NCI-H1105 (cell line): ENCODE data around the gene GRID2.
"Not testable (repeated sequence)": the region's sequence is repeated elsewhere in the genome, so short reads cannot be mapped to it uniquely, and the experiment has no call there.

Experiments used
- DNase-seq: peaks from one replicate; lab custom pipeline; 2025; lab: John Stamatoyannopoulos, UW

GRID2 gene

GRCh38 chr4:93317561-93317960, 1013.8 kb downstream of the GRID2 start:
- no peak for DNase-seq

GRCh38 chr4:93319041-93319440, 1015.3 kb downstream of the GRID2 start:
- DNase-seq, result no peak

- no peak for DNase-seq
Observed at GRCh38 chr4:93320356-93320755, 1016.6 kb downstream of the GRID2 start.

DNA sequence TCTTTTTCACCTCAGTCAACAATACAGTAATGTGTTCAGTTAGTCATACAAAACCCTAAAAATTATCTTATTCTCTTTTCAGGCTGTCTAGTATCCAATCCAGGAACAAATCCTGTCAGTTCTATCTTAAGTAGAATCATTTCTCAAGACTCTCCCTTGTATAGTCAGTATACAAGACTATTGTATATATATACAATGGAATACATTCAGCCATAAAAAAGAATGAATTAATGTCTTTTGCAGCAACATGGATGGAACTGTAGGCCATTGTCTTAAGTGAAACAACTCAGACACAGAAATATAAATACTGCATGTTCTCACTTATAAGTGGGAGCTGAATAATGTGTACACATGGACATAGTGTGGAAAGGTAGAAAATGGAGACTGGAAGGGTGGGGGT, 1023.6 kb downstream of the GRID2 start:
- no peak for DNase-seq

GRCh38 chr4:93334003-93334402, 1030.2 kb downstream of the GRID2 start:
- no peak for DNase-seq

DNA sequence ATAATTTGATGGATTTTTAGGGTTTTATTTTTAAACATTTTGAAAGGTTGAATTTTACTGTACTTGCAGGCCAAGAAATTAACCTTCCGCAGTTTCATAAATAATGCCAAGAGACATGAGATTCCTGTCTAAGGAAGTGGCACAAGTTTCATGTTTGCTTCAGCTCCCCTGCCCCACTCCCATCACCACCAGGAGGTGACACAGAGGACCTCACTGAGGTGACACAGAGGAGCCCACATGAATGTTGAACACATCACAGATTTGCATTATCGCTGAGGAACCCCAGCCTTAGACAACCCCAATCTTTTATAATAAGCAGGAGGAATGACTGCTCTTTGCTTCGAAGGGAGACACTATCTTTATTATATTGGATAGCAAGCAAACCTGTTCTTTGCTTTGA, 1033.4 kb downstream of the GRID2 start:
- DNase-seq, result no peak

GRCh38 chr4:93342738-93343137, 1039.0 kb downstream of the GRID2 start:
- no peak for DNase-seq

GRCh38 chr4:93346840-93347239, 1043.1 kb downstream of the GRID2 start:
- DNase-seq, result no peak

GRCh38 chr4:93348896-93349295, 1045.1 kb downstream of the GRID2 start:
- no peak for DNase-seq

DNA sequence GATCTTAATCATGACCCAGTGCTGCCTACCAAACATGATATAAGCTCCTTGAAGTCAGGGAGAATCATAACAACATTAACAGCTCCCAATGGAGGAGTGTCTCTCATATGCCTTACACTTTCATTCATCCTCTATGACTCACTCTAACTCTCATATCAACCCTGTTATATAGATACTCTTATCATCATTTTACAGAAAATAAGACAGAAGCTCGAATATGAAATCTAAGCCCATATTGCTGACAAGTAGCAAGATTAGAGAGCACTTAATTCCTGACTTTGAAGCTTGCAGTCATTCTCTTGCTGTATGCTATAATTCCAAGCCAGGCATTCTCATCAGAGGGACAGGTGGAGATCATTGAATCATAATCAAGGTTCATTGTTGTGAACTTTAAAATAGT, 1048.1 kb downstream of the GRID2 start:
- DNase-seq, result no peak

DNA sequence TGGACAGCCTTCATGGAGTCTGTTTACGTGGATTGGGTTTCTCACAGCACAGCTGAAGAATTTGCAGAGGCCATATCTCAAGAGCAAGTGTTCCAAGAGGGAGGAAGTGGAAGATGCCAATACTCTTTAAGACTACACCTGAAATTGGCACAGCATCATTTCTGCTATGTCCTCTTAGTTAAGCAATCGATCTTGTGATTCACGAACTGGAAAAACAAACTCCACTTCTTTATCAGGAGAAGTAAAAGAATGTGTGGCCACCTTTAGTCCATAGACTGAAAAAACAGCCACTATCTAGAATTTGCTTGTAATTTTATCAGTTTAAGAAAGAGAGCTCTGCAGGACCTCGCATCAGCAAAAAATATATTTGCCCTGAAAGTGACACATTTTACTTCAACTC, 1051.6 kb downstream of the GRID2 start:
- DNase-seq, result no peak

DNA sequence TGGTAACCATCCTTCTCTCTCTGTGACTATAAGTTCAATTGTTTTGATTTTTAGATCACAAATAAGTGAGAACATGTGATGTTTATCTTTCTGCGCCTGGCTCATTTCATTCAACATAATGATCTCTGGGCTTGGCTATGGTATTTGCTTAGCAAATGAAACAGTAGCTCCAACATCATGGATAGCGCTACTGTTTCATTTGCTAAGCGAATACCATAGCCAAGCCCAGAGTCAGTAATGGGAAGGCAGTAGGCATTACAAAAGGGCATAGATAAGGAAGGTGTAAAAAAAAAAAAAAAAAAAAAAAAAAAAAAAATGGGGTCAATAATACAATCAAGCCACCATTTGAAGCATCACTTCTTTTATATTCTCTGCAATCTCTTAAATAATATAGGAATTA, 1055.8 kb downstream of the GRID2 start:
- DNase-seq, result no peak

DNA sequence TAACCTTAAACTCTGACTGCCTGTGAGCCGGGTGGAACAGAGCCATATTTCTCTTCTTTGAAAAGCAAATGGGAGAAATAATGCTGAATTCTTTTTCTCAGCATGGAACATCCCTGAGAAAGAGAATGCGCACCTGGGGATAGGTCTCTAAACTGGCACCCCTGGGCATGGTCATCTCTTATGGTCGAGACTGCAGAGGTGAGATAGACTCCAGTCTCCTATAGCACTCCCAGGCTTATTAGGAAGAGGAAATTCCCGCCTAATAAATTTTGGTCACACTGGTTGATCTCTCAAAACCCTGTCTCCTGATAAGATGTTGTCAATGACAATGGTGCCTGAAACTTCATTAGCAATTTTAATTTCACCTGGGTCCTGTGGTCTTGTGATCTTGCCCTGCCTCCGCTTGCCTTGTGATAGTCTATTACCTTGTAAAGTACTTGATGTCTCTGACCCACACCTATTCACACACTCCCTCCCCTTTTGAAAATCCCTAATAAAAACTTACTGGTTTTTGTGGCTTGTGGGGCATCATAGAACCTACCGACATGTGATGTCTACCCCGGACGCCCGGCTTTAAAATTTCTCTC, 1062.5 kb downstream of the GRID2 start:
- DNase-seq, result not testable (repeated sequence)

- DNase-seq, result no peak
Observed at GRCh38 chr4:93368968-93369367, 1065.2 kb downstream of the GRID2 start.

GRCh38 chr4:93370256-93370655, 1066.5 kb downstream of the GRID2 start:
- DNase-seq, result no peak

- DNase-seq, result no peak
Observed at GRCh38 chr4:93373893-93374860, 1070.4 kb downstream of the GRID2 start.

GRCh38 chr4:93384241-93384640, 1080.5 kb downstream of the GRID2 start:
- DNase-seq, result no peak

GRCh38 chr4:93384887-93385286, 1081.1 kb downstream of the GRID2 start:
- no peak for DNase-seq

DNA sequence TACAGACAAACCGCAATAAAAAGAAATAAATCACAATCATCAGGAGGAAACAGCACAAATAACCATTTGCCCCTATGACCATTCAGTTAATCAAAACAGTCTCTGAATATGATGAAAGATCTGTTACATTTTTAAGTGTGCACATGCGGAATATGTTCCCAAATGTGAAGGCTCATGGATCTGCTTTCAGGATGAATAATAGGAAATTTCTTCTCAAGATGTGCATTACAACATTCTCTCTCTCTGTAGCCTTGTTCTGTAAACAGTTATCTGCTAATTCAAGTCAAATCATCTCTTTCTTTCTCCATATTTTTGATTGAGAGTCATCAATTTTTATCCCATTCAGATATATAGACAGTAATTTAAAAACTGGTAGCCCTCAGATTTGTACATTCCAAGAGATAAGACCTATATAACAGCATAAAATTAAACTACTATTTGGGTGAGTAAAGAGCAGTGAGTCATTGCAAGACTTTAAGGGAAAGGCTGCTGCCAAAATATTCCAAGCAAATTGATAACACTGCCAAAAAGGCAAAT, 1090.8 kb downstream of the GRID2 start:
- DNase-seq, result no peak

GRCh38 chr4:93396272-93396671, 1092.5 kb downstream of the GRID2 start:
- DNase-seq, result no peak

DNA sequence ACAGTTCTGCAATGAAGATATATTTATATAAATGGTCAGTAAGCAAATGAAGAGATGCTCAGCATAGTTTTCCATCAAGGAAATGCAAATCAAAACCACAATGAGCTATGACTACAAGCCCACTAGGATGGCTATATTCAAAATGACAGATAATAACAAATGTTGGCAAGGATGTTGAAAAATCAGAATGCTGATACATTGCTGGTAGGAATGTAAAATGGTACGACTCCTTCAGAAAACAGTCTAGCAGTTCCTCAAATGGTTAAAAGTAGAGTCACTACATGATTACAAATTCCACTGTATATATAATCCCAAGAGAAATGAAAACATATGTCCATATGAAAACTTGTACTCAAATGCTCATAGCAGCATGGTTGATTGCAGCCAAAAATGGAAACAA, 1099.8 kb downstream of the GRID2 start:
- DNase-seq, result no peak

- no peak for DNase-seq
Observed at GRCh38 chr4:93407493-93408275, 1103.9 kb downstream of the GRID2 start.
